Measurements from ENCODE around the gene ZNF860.

The ZNF860 gene

DNA sequence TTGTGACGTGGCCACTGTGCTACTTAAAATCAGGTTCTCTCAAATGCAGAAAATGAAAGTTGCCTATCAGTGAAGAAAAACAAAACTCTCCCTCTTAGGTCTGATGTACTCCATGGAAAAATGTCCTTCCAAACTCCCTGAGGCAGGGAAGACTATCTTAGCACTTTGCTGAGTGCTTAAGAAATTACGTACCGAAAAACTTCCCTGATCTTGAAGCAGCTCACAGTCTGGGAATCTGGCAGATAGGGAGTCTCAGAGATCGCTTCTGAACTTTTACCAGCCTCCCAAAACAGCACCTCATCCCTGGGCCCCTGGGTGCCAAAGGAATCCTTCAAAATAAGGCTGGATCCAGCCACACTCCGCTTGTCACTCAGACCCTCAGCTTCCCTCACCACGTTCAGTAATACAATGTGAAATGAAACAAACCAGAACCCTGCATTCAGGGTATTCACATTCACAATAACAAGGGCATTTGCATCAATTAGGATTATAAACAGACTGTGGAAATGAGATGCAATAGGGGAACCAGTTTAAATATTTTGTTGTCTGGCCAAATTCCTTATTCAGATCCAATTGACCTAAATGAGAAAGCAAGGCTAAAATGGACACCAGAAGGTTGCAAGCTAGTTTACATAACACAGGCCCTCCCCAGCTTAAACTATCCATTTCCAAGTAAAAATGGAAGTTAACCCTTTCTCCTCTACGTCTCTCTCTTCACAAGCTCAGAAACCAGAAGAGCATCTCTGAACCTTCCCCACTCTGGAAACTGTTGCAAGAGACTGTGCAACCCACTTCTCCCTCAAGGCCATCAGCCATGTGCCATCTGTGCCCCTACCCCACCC is 21.4 kb upstream of the ZNF860 start:
- DNase-seq (ENCODE audit: insufficient read length, low spot score) (no peak), FAIRE-seq (peak; percentile 84)

DNA sequence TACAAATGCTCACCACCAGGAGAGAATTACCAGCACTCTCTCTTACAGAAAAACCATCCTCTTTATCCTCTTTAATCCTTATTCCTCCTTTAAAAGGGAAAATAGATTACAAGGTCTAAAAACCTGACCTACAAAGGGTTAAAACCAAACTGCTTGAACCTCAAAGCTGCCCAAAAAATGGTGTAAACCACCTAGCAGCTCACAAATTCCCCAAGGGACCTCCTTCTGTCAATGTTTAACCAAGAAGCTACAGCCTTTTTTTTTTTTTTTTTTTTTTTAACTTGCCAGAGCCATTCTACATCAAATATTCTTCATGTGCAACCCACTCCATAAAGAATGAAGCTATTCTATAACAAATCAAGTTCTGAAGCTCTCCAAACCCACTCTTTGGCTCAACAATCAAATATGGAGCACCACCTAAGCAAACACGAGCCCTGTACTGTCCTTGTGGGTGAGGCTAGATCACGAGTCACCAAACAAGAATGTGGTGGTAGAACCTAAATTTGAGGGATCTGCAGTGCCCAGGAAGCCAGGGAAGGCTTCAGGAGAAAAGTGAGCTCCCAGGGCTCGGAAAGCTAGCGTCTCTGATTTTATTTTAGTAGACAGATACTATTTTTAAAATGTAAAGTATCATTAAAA is 20.6 kb upstream of the ZNF860 start:
- DNase-seq (ENCODE audit: insufficient read length, low spot score) (no peak), FAIRE-seq (peak; percentile 80)

DNA sequence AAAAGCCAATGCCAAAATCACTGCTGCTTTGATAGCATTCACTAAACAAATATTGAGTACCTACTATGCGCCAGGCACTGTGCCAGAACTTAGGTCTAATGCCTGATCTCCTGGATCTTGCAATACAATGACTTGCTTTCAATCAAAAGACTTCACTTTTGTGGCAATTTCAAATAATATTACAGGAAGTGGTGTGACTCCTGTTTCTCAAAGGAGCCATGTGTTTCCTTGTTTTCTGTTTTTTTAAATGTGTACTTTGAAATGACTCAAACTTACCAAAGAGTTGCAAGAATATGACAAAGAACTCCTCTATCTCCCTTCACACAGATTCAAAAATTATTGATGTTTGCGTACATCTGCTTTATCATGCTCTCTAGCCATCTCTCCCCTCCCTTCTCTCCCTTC is 18.7 kb upstream of the ZNF860 start:
- no peak for FAIRE-seq
- DNase-seq (ENCODE audit: insufficient read length, low spot score), result no peak

DNA sequence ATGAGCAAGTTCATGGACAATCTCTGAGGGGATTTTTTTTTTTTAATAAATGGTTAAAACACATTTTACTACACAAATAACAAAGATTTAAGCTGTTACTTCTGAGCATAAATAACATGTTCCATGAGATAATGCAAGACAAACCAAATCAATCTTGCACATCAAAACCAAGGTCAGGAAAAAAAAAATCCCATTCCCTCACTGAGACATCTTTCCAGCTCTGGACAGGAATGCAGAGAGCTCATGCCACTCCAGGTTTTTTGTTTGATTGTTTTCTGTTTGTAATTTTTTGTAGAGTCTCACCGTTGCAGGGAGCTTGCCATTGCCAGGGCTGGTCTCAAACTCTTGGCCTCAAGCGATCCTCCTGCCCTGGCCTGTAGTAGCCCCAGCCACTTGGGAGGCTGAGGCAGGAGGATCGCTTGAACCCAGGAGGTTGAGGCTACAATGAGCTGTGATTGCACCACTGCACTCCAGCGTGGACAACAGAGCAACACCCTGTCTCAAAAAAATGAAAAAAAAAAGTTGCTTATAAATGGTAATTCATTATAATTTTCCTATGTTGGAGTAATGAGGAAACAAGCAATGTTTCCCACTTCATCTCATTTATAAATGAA is 14.5 kb upstream of the ZNF860 start:
- DNase-seq (ENCODE audit: insufficient read length, low spot score) (no peak), FAIRE-seq (no peak)

DNA sequence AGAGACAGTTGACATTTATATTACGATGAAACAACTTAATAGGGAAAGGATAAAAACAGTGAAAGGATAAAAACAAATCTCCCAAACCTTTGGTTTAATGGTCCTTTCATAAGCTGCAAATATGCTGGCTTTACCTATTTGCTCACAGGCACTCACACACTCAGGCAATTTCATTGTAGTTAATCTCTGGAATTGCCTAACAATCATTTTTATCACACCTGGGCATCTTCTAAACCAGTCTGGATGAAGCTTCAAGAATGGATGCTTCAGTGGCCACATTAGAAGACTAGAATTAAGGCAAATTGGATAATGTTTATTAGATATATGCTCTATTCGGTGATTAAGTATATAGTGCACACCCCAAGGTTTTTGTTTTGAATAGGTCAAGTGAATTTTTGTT is 14.0 kb upstream of the ZNF860 start:
- DNase-seq (ENCODE audit: insufficient read length, low spot score), result no peak
- no peak for FAIRE-seq

DNA sequence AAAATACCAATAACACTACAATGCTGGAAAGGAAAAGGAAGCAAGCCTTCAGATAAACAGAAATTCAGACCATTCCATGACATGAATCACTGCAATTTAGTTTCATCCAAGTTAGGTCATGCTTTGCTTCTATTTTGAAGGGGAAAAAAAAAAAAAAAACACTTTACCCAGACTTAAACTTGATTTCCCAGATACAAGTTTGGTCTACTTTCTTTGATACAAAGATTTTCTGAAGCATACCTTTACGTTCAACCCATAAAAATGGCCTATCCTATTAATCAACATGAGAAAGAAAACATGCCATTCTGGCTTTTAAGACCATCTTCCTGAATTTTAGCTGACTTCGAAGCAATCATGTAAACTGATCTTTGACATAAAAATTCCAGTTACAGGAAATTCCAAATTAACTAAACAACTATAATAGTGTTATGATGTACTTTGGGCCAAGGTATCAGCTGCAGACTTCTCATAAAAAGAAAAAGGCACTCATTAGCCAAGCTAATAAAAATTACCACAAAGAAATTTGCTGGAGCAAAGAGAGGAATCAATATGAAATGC is 13.1 kb upstream of the ZNF860 start:
- FAIRE-seq, result no peak
- DNase-seq (ENCODE audit: insufficient read length, low spot score), result no peak

DNA sequence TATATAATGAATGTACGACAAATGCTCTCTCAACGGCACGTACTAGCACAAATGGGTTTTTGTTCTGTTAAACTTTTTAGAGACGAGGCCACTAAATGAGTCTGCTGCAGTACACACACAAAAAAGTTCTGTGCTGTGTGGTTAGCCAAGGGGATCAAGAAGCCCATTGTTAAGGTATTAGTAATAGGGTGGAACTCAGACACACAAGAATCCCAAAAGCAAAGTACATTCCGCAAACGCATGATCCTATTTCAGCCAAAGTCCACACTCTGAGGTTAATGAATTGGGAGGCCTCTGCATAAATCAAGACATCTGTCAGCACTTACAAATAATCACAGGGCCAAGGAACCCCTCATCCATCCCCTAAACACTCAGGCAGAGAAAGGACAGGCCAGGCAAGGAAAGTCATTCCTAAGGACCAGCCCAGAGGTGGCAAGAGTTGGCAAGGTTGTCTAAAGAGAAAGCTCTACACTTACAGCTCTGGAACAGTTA is 12.6 kb upstream of the ZNF860 start:
- FAIRE-seq (no peak), DNase-seq (ENCODE audit: insufficient read length, low spot score) (no peak)

DNA sequence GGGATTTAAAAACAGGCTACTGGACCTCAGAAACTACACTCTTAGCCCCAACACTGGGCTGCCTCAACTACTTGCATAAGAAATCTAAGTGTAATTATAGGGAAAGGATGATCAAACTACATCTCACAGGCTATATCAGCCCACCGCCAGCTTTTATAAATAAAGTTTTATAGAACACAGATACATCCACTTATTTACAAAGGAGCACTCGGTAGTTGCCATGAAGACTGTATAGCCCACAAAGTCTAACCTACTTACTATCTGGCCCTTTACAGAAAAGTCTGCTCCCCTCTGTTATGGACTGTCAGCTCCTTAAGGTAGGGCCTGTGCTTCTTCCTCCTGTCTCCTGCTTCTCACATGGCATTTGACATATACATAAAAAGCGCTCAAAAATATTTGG is 9.9 kb upstream of the ZNF860 start:
- no peak for DNase-seq (ENCODE audit: insufficient read length, low spot score)
- no peak for FAIRE-seq

DNA sequence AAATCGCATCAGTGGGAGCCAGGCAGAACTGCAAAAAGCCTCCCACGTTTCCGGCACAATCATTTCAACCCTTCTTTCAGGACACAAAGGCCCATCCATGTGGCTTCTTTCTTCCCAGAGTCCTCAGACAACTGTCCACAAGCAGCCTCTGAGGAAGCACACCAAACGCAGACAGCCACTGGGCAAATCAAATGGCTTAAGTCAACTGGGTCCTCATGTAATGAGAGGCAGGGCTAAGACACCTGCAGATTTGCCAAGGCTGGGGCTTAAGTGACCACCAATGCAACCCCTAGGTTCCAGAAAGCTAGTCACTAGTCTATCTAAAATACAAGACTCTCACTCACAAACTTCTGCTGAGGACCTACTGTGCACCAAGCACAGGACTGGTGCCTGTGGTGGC is 8.5 kb upstream of the ZNF860 start:
- DNase-seq (ENCODE audit: insufficient read length, low spot score) (no peak), FAIRE-seq (no peak)

DNA sequence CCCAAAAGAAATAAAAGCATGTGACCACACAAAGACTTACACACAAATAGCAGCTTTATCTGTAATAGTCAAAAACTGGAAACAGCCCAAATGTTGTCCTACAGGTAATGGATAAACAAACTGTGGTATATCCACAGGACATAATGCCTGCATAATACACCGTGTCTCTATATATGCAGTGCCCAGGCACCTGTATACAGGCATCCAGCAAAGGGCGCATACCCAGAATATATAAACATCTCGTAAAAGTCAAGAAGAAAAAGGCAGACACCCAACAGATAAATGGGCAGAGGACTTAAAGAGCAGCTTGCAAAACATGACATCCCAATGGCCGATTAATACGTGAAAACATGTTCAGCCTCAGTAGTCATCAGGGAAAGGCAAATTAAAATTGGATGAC is 7.7 kb upstream of the ZNF860 start:
- DNase-seq (ENCODE audit: insufficient read length, low spot score), result no peak
- FAIRE-seq, result no peak

DNA sequence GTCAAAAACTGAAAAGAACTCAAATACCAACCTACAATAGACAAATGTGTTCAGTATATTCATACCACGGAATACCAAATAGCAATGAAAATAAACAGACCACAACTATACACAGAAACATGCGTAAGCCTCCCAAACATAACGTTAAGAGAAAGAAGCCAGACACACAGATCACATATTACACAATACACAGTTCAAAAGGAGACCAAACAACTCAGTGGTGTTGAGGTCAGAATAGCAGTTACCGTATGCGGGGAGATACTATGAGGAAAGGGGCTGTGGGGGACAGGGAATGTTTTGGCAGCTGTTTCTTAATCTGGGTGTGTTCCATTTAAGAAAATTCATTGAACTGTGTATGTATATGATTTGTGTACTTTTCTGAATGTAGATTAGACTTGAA is 7.1 kb upstream of the ZNF860 start:
- DNase-seq (ENCODE audit: insufficient read length, low spot score) (no peak), FAIRE-seq (no peak)

DNA sequence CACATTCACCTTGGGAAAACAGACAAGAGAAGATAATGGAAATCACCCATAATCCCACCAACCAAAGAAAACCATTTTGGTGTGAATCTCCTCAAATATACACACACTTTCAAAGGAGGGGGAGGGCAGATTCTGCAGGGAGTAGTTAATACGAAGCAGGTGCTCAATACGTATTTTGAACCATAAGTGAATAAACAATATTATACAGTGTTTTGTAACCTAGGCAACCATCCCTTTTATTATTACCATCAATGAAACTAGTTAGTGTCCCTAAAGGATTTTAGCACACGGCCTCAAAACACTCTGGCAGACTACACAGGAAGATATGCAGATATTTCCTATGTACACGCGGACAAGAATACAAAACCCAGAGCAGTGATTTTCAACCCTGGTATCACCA is 6.6 kb upstream of the ZNF860 start:
- DNase-seq (ENCODE audit: insufficient read length, low spot score) (no peak), FAIRE-seq (no peak)

DNA sequence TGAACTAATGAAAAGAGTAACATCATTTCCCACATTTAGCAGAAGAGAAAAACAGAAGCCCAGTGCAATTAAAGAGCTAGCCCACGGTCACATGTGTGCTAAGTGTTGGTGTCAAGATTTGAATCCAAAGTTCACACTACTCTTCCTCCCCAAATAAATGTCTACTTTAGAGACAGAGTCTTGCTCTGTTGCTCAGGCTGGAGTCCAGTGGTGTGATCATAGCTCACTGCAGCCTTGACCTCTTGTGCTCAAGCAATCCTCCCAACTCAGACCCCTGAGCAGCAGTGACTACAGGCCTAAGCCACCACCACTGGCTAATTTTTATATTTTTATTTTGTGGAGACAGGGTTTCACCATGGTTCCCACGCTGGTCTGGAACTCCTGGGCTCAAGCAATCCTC is 5.2 kb upstream of the ZNF860 start:
- FAIRE-seq, result no peak
- DNase-seq (ENCODE audit: insufficient read length, low spot score), result no peak

DNA sequence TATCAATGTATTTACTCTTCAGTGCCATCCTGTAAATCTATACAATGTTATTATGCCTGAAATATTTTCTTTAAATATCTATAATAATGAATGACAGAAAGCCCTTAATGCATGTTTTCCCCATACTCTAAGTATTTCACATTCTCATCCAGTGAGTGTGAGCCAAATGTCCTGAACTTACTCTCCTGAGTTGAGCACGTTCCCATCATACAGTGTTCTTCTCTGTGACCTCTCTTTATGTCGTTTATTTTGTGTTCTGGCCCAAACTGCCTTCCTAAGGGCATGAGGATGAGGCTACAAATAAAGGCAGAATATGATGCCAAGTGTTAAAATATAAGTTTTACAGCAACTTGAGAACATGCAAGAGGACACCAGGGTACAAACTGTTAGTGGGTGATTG is 3.8 kb upstream of the ZNF860 start:
- FAIRE-seq (no peak), DNase-seq (ENCODE audit: insufficient read length, low spot score) (no peak)

DNA sequence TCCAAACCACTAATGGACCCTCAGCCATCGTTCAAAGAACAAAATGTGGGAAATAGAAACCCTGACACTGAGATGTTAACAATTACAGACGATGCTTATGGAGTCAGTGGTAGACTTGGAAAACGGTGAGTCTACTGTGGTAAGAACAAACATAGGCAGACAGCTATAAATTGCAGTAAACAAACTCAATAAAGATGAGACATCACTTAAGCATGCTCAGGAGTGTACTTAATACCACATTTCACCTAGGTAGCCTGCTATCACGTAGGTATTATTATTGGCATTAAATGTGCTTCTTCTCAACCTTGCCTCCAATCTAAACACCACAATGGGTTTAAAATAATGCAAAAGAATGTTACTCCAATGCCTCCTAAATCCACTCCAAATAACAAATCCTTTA is 3.0 kb upstream of the ZNF860 start:
- FAIRE-seq (no peak), DNase-seq (ENCODE audit: insufficient read length, low spot score) (no peak)

DNA sequence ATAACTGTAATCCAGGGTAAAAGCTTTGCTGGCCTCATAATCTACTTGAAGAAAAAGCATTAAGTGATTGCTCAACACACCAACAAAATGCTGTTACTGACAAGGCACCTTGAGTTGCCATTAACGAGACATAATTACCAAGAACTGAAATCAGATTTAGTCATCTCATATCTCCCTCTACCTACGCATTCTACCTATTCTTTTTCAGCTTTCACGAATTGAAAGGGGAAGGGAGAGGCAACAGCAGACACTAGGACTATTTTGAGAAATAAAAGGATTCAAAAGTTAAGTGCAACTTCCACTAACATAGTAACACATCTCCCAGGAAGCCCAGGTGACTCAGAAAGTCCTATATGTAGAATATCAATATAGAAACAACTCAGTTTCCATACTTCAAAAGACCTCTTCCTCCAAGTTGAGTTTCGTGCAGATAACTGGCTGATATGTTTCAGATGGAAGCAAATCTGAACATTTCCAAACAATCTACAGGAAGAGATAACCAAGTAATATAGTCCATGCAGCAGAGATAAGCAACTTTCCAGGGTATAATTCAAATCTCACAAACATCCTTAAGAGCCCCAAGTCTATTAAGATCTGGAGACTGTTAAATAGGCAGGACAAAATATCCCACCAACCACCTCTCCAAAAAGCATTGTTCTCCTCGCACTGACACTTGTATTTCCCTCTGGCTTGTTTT is 2.4 kb upstream of the ZNF860 start:
- FAIRE-seq (peak; percentile 31), DNase-seq (ENCODE audit: insufficient read length, low spot score) (no peak)

DNA sequence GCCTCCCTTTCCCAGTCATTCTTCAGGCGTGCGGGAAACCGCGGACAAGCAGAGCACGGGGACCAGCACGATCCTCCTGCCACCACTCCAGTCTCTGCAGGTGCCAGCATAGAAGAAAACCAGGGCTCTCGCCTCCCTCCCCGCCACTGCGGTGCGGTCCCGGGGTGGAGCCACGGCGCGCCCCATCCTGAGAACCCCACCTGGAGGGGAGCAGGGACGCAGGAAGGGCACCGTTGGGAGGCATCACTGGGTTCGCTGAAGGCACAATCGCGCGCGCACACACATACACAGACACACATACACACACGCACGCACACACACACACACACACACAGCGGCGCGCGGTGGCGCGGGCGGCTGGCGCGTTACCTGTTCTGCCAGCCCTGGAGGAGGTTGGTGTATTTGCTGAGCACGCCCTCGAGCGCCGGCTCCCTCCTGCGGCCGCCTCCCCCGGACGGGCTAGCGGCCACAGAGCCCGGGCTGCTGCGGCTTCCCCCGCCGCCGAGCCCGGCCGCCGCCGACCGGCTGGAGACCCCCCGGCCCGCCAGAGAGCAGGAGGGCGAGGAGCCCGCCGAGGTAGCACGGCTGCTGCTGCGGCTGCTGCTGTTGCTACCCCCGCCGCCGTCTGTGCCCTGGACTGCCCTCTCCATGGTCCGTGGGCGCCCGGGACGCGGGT is 882 bp upstream of the ZNF860 start:
- DNase-seq (ENCODE audit: insufficient read length, low spot score) (peak; percentile 34), FAIRE-seq (no peak)

DNA sequence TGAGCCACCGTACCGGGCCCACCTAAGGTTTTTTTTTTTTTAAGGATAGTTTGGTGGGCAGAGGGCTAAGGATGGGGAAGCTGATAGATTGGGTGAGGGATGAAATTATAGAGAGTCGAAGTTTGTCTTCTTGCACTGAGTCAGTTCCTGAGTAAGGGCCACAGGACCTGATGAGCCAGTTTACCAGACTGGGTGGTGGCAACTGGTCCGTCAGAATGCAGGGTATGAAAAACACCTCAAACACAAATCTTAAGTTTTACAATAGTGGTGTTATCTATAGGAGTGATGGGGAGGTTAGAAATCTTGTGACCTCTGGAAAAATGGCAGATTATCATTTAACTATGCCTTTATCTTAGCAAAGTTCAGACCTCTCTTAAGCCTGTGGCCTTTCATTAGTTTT is 2.8 kb downstream of the ZNF860 start:
- no peak for FAIRE-seq

DNA sequence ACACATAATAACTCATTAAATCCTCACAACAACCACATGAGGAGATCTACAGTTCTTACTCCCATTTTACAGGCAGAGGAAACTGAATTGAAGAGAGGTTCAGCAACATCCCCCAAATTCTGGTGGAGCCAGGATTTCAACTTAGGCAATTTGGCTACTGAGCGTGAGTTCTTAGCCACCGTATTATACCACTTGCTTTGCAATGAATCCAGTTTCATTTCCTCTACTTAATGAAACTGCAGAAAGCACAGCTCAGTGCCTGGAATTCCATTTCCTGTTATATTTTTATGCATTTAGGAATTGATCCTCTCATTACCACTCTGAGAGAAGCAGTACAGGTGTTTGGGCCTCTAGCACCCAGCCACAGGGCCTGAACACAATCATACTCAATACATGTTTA is 4.3 kb downstream of the ZNF860 start:
- no peak for FAIRE-seq
- no peak for DNase-seq (ENCODE audit: insufficient read length, low spot score)

More for the DNA sequence above, 2.8 kb downstream of the ZNF860 start:
- DNase-seq (ENCODE audit: insufficient read length, low spot score), result no peak

DNA sequence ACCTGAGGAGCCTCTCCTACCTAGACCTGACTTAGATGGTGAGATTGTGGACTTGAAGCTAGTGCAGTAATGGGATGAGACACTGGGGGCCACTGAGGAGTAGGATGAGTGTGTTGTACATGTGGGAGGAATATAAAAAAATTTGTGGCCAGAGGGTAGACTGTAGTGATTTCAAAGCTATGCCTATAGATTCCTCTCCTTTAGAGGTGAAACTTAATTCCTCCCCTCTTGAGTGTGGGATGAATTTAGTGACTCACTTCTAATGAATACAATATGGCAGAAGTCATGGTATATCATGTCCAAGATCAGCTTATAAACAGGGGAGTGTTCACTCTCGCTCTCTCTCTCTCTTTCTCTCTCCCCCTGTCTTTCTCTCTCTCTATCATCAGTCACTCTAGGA is 6.7 kb downstream of the ZNF860 start:
- DNase-seq (ENCODE audit: insufficient read length, low spot score) (no peak), FAIRE-seq (no peak)

Data from GM19239 (cell line).